Measurements from ENCODE around the gene ART1.
"Not testable (repeated sequence)": the region's sequence is repeated elsewhere in the genome, so short reads cannot be mapped to it uniquely, and the experiment has no call there.

Gene ART1

GRCh38 chr11:3655547-3655946 lies 10.6 kb downstream of the ART1 start:
- Histone ChIP-seq H3K27ac (ENCODE audit: poor library complexity, severe bottlenecking) (no peak overlapping the region), H3K9me3 (ENCODE audit: severe bottlenecking) (no peaks in the 10 kb centered on the region), H3K4me3 (ENCODE audit: severe bottlenecking) (no peak overlapping the region), H3K4me1 (ENCODE audit: insufficient read depth, poor library complexity, severe bottlenecking) (no peaks in the 10 kb centered on the region), H3K27me3 (ENCODE audit: insufficient read depth, poor library complexity, severe bottlenecking) (no peaks in the 10 kb centered on the region), H3K36me3 (ENCODE audit: low read depth) (no peaks in the 10 kb centered on the region)
- DNase-seq (ENCODE audit: low spot score), result no peak
- no peak for ATAC-seq (ENCODE audit: low read depth)
- no peak for TF ChIP-seq CTCF (IDR thresholded peaks at IDR 0.05; ENCODE audit: poor library complexity, severe bottlenecking)

GRCh38 chr11:3657331-3657730 lies 12.4 kb downstream of the ART1 start:
- H3K27ac ChIP-seq (ENCODE audit: poor library complexity, severe bottlenecking); DNase-seq (ENCODE audit: low spot score); H3K27me3 ChIP-seq (ENCODE audit: insufficient read depth, poor library complexity, severe bottlenecking); H3K9me3 ChIP-seq (ENCODE audit: severe bottlenecking); ATAC-seq (ENCODE audit: low read depth); H3K36me3 ChIP-seq (ENCODE audit: low read depth); H3K4me3 ChIP-seq (ENCODE audit: severe bottlenecking); H3K4me1 ChIP-seq (ENCODE audit: insufficient read depth, poor library complexity, severe bottlenecking): not testable (repeated sequence)

- Histone ChIP-seq H3K27me3 (ENCODE audit: insufficient read depth, poor library complexity, severe bottlenecking) (no peaks in the 10 kb centered on the region), H3K36me3 (ENCODE audit: low read depth) (no peaks in the 10 kb centered on the region), H3K9me3 (ENCODE audit: severe bottlenecking) (no peaks in the 10 kb centered on the region), H3K4me3 (ENCODE audit: severe bottlenecking) (no peak overlapping the region), H3K4me1 (ENCODE audit: insufficient read depth, poor library complexity, severe bottlenecking) (no peaks in the 10 kb centered on the region), H3K27ac (ENCODE audit: poor library complexity, severe bottlenecking) (no peak overlapping the region)
- no peak for DNase-seq (ENCODE audit: low spot score)
- no peak for ATAC-seq (ENCODE audit: low read depth)
- TF ChIP-seq CTCF (IDR thresholded peaks at IDR 0.05; ENCODE audit: poor library complexity, severe bottlenecking), result no peak
Measured at GRCh38 chr11:3658252-3658651, 13.3 kb downstream of the ART1 start.

GRCh38 chr11:3659595-3660515 lies 14.9 kb downstream of the ART1 start:
- no peak for ATAC-seq (ENCODE audit: low read depth)
- Histone ChIP-seq H3K9me3 (ENCODE audit: severe bottlenecking) (no peaks in the 10 kb centered on the region), H3K27me3 (ENCODE audit: insufficient read depth, poor library complexity, severe bottlenecking) (no peaks in the 10 kb centered on the region), H3K4me1 (ENCODE audit: insufficient read depth, poor library complexity, severe bottlenecking) (no peaks in the 10 kb centered on the region), H3K36me3 (ENCODE audit: low read depth) (no peaks in the 10 kb centered on the region), H3K4me3 (ENCODE audit: severe bottlenecking) (no peak overlapping the region), H3K27ac (ENCODE audit: poor library complexity, severe bottlenecking) (no peak overlapping the region)
- no peak for TF ChIP-seq CTCF (IDR thresholded peaks at IDR 0.05; ENCODE audit: poor library complexity, severe bottlenecking)
- DNase-seq (ENCODE audit: low spot score), result no peak

GRCh38 chr11:3660960-3661359 lies 16.0 kb downstream of the ART1 start:
- ATAC-seq (ENCODE audit: low read depth), result peak; percentile 25; the same call in 2 of the 3 replicates

More at GRCh38 chr11:3660960-3661359, 16.0 kb downstream of the ART1 start:
- Histone ChIP-seq H3K36me3 (ENCODE audit: low read depth) (no peaks in the 10 kb centered on the region), H3K9me3 (ENCODE audit: severe bottlenecking) (no peaks in the 10 kb centered on the region), H3K4me1 (ENCODE audit: insufficient read depth, poor library complexity, severe bottlenecking) (no peaks in the 10 kb centered on the region), H3K4me3 (ENCODE audit: severe bottlenecking) (no peak overlapping the region), H3K27me3 (ENCODE audit: insufficient read depth, poor library complexity, severe bottlenecking) (no peaks in the 10 kb centered on the region), H3K27ac (ENCODE audit: poor library complexity, severe bottlenecking) (no peak overlapping the region)
- TF ChIP-seq CTCF (IDR thresholded peaks at IDR 0.05; ENCODE audit: poor library complexity, severe bottlenecking), result no peak
- DNase-seq (ENCODE audit: low spot score), result no peak

Data from RWPE2 (cell line).